ENCODE measurements around the gene DIP2C. TPM values are rescaled to one million over a fixed set of nuclear protein-coding genes. Genes with fewer than 3 reads are reported as not detected.

The DIP2C gene
- total RNA-seq, 2 donors from 2014 or later = 21.1 to 23.8 TPM

DNA sequence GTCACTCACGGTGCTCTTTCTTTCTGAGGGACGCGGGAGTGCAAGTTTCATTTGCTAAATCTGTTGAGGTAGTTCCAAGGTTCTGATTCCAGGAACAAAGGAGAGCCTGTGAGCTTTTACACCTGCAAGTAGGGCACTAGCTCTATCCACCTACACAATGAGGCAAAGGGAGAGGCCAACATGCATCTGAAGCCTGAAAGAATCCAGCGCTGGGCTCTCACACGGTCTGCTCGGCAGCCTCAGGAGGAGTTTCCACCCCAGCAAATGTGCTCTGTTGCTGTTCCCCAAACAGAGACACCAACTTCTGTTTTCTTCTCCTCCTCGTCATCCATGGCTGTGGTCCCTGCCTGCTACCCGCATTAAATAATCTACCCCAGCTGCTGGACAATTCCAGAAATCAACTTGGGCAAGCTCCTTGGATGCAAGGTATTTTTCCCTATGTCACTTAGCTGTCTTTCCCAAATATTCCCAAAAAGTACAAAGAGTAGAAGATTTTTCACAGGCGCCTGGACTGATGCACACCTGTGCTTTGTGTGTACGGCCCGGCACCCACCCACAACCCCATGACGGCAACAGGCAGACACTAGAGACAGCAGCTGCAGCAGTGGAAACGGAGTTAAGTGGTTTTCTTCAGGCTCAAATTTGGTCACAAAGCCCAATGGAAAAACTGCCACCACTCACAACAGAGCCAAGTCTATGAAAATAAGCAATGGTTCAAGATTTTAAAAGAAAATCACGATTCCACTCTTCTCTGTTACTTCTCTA is 377.4 kb downstream of the DIP2C start:
- TF ChIP-seq, protein P1, sequence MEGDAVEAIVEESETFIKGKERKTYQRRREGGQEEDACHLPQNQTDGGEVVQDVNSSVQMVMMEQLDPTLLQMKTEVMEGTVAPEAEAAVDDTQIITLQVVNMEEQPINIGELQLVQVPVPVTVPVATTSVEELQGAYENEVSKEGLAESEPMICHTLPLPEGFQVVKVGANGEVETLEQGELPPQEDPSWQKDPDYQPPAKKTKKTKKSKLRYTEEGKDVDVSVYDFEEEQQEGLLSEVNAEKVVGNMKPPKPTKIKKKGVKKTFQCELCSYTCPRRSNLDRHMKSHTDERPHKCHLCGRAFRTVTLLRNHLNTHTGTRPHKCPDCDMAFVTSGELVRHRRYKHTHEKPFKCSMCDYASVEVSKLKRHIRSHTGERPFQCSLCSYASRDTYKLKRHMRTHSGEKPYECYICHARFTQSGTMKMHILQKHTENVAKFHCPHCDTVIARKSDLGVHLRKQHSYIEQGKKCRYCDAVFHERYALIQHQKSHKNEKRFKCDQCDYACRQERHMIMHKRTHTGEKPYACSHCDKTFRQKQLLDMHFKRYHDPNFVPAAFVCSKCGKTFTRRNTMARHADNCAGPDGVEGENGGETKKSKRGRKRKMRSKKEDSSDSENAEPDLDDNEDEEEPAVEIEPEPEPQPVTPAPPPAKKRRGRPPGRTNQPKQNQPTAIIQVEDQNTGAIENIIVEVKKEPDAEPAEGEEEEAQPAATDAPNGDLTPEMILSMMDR (IDR thresholded peaks at IDR 0.05) = no peak
- H3K27me3 ChIP-seq = no peaks in the 10 kb centered on the region
- no peaks in the 10 kb centered on the region for H3K9me3 ChIP-seq
- no peak for DNase-seq (ENCODE audit: low spot score)
- no peak overlapping the region for H3K27ac ChIP-seq
- peaks cover 7% of the 10 kb centered on the region for H3K36me3 ChIP-seq
- no peak overlapping the region for H3K4me3 ChIP-seq
- H3K4me1 ChIP-seq = peaks cover 0 to 13% of the 10 kb centered on the region in 2 donors

DNA sequence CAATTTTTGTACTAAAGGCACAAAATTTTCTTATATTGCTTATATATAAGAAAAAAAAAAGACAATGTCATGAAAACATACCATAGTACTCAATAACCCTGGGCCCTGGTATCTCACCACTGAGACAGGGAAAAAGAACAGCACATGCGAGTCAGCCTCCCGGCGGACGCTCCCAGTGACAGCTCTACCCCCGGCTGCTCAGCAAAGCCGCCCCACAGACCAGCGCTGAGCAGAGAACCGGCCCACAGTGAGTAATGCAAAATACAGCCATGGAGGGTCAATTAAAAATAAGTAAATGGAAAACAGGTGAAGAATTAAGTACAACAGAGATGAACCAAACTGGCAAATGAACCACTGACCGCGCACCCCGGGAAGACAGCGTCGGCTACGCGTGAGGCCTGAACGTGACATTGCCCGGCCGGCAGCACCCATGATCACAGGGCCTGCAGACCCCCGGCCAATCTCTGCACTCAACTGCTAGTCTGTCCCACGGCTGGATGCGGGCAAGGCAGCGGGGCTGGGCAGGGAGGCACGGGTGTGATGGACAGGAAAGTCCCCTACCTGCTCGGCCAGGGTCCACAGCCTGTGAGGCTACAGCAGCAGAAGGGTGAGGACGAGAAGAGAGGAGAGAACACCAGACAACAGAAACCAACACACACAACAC is 378.4 kb downstream of the DIP2C start:
- H3K27me3 ChIP-seq = no peaks in the 10 kb centered on the region
- no peak for DNase-seq (ENCODE audit: low spot score)
- H3K27ac ChIP-seq = no peak overlapping the region
- H3K36me3 ChIP-seq = peaks cover 7% of the 10 kb centered on the region
- H3K4me3 ChIP-seq = no peak overlapping the region
- peaks cover 0 to 16% of the 10 kb centered on the region in 2 donors for H3K4me1 ChIP-seq
- H3K9me3 ChIP-seq = no peaks in the 10 kb centered on the region
- TF ChIP-seq, protein P1 (IDR thresholded peaks at IDR 0.05) = no peak

- no peaks in the 10 kb centered on the region for H3K9me3 ChIP-seq
- H3K27ac ChIP-seq = no peak overlapping the region
- no peak overlapping the region for H3K4me3 ChIP-seq
- peaks cover 7% of the 10 kb centered on the region for H3K36me3 ChIP-seq
- peaks cover 0 to 16% of the 10 kb centered on the region in 2 donors for H3K4me1 ChIP-seq
- DNase-seq (ENCODE audit: low spot score) = no peak
- H3K27me3 ChIP-seq = no peaks in the 10 kb centered on the region
- TF ChIP-seq, protein P1 (IDR thresholded peaks at IDR 0.05) = no peak
Observed at GRCh38 chr10:310371-310770, 379.1 kb downstream of the DIP2C start.

DNA sequence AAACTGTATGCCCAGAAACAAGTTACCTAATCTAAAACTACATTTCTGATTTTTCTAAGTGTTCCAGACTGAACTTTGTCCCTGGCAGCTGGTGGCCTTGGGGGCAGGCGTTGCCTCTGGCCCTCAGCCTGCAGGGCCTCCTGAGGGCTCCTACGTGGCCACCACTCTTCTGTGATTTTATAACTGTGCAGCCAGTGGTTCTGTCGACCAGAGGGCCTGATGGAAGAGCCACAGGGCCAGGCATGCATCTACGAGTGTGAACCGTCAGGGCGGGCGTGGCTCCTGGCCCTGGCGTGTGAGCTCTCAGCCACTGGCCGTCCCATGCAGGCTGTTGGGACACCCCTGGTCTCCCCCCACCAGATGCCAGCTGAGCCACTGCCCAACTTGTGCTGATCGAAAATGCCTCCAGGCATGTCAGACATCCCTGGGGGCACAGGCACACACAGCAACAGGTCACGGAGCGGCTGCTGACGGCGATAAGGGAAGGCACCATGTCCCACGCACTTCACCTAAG is 380.8 kb downstream of the DIP2C start:
- Histone ChIP-seq H3K4me3 (no peak overlapping the region), H3K27me3 (no peaks in the 10 kb centered on the region), H3K36me3 (peaks cover 7% of the 10 kb centered on the region), H3K9me3 (no peaks in the 10 kb centered on the region), H3K4me1 (peaks cover 0 to 16% of the 10 kb centered on the region in 2 donors), H3K27ac (no peak overlapping the region)
- TF ChIP-seq, protein P1 (IDR thresholded peaks at IDR 0.05) = no peak
- no peak for DNase-seq (ENCODE audit: low spot score)

DNA sequence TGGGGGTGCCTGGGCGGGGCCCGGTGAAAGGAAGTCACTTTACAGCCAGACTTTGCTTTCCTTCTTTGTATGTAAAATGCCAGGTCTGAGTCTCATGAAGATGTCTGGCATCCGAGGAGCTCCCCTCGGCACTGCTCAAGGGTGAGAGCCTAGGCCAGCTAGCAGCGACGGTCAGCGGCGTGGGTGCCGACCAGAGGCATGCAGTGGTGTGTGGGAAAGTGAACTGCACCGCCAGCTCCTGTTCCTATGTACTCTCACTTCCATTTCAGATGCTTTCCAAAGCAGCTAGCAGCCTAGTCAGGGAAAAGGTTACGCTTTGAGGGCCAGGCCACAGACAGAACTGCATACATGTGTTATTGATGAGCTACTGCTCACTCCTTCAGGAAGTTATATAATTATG is 381.4 kb downstream of the DIP2C start:
- H3K9me3 ChIP-seq = no peaks in the 10 kb centered on the region
- no peak overlapping the region for H3K4me3 ChIP-seq
- DNase-seq (ENCODE audit: low spot score) = no peak
- peaks cover 7% of the 10 kb centered on the region for H3K36me3 ChIP-seq
- no peak overlapping the region for H3K27ac ChIP-seq
- peaks cover 0 to 16% of the 10 kb centered on the region in 2 donors for H3K4me1 ChIP-seq
- no peaks in the 10 kb centered on the region for H3K27me3 ChIP-seq
- TF ChIP-seq, protein P1 (IDR thresholded peaks at IDR 0.05) = no peak
